GM18505 (cell line): ENCODE results near the gene STK10.
"Not testable (repeated sequence)": the region's sequence is repeated elsewhere in the genome, so short reads cannot be mapped to it uniquely, and the experiment has no call there.

Experiments used
- ATAC-seq: cut with Tn5 transposase; IDR thresholded peaks from one replicate; pipeline ENCODE4 v1.9.1; 2021; ENCODE audit not compliant: unreplicated experiment
- POLR2A ChIP-seq: IDR thresholded peaks from 4 replicates; pipeline ENCODE4 v1.6.1; 2011; ENCODE audit warnings: borderline replicate concordance; ENCODE audit not compliant: insufficient read depth, insufficient read length; ENCODE audit errors: extremely low read depth

Gene STK10

GRCh38 chr5:172150514-172151425, 37.3 kb downstream of the STK10 start:
- peak; percentile 51 for ATAC-seq
- TF ChIP-seq POLR2A: no peak

- not testable (repeated sequence) for ATAC-seq
Observed at GRCh38 chr5:172149481-172149880, 38.5 kb downstream of the STK10 start.

GRCh38 chr5:172149073-172149472, 39.0 kb downstream of the STK10 start:
- ATAC-seq: no peak
- TF ChIP-seq POLR2A: no peak

GRCh38 chr5:172148381-172148780, 39.6 kb downstream of the STK10 start:
- no peak for ATAC-seq
- no peak for TF ChIP-seq POLR2A

GRCh38 chr5:172147857-172148256, 40.2 kb downstream of the STK10 start:
- TF ChIP-seq POLR2A: no peak
- no peak for ATAC-seq

- no peak for ATAC-seq
- TF ChIP-seq POLR2A: no peak
Observed at GRCh38 chr5:172146748-172147092, 41.3 kb downstream of the STK10 start.

- ATAC-seq: no peak
- TF ChIP-seq POLR2A: no peak
Observed at GRCh38 chr5:172145870-172146747, 41.9 kb downstream of the STK10 start.

GRCh38 chr5:172144931-172145869, 42.8 kb downstream of the STK10 start:
- ATAC-seq: no peak
- no peak for TF ChIP-seq POLR2A

- no peak for ATAC-seq
- TF ChIP-seq POLR2A: no peak
Observed at GRCh38 chr5:172144291-172144815, 43.7 kb downstream of the STK10 start.

- ATAC-seq: no peak
- no peak for TF ChIP-seq POLR2A
Observed at GRCh38 chr5:172143875-172144274, 44.1 kb downstream of the STK10 start.

GRCh38 chr5:172142709-172143215, 45.3 kb downstream of the STK10 start:
- no peak for ATAC-seq
- no peak for TF ChIP-seq POLR2A

- no peak for ATAC-seq
- no peak for TF ChIP-seq POLR2A
Observed at GRCh38 chr5:172141949-172142319, 46.1 kb downstream of the STK10 start.

- TF ChIP-seq POLR2A: no peak
- no peak for ATAC-seq
Observed at GRCh38 chr5:172140866-172141265, 47.2 kb downstream of the STK10 start.

- no peak for TF ChIP-seq POLR2A
Observed at GRCh38 chr5:172140120-172140519, 47.9 kb downstream of the STK10 start.

More at GRCh38 chr5:172140120-172140519, 47.9 kb downstream of the STK10 start:
- no peak for ATAC-seq
